Putamen (tissue), 1 donor: ENCODE measurements around the gene TBC1D19.
"Not testable (repeated sequence)": the region's sequence is repeated elsewhere in the genome, so short reads cannot be mapped to it uniquely, and the experiment has no call there.

Experiments used
- DNase-seq: peaks from one replicate; pipeline ENCODE4 v3.0.0-alpha.2; 2016; ENCODE audit warnings: low spot score

Gene TBC1D19

GRCh38 chr4:26596843-26597242, 13.0 kb downstream of the TBC1D19 start:
- DNase-seq, result no peak

- no peak for DNase-seq
Observed at GRCh38 chr4:26601204-26601603, 17.3 kb downstream of the TBC1D19 start.

GRCh38 chr4:26607776-26608175, 23.9 kb downstream of the TBC1D19 start:
- no peak for DNase-seq

GRCh38 chr4:26609391-26609790, 25.5 kb downstream of the TBC1D19 start:
- no peak for DNase-seq

- DNase-seq, result no peak
Observed at GRCh38 chr4:26609868-26610267, 26.0 kb downstream of the TBC1D19 start.

- DNase-seq, result no peak
Observed at GRCh38 chr4:26611372-26611771, 27.5 kb downstream of the TBC1D19 start.

- DNase-seq, result no peak
Observed at GRCh38 chr4:26611885-26612284, 28.0 kb downstream of the TBC1D19 start.

GRCh38 chr4:26613237-26613636, 29.4 kb downstream of the TBC1D19 start:
- no peak for DNase-seq

GRCh38 chr4:26613735-26614134, 29.9 kb downstream of the TBC1D19 start:
- no peak for DNase-seq

GRCh38 chr4:26619784-26620183, 35.9 kb downstream of the TBC1D19 start:
- DNase-seq, result no peak

GRCh38 chr4:26621366-26621765, 37.5 kb downstream of the TBC1D19 start:
- no peak for DNase-seq

GRCh38 chr4:26622913-26623312, 39.0 kb downstream of the TBC1D19 start:
- DNase-seq, result no peak

GRCh38 chr4:26626658-26627057, 42.8 kb downstream of the TBC1D19 start:
- not testable (repeated sequence) for DNase-seq

- no peak for DNase-seq
Observed at GRCh38 chr4:26632916-26633315, 49.0 kb downstream of the TBC1D19 start.

GRCh38 chr4:26634237-26634636, 50.4 kb downstream of the TBC1D19 start:
- no peak for DNase-seq

- no peak for DNase-seq
Observed at GRCh38 chr4:26636458-26636857, 52.6 kb downstream of the TBC1D19 start.

GRCh38 chr4:26640639-26641038, 56.8 kb downstream of the TBC1D19 start:
- DNase-seq, result not testable (repeated sequence)

- DNase-seq, result no peak
Observed at GRCh38 chr4:26647523-26648224, 63.8 kb downstream of the TBC1D19 start.

GRCh38 chr4:26648260-26648659, 64.4 kb downstream of the TBC1D19 start:
- DNase-seq, result no peak

- DNase-seq, result no peak
Observed at GRCh38 chr4:26660261-26660660, 76.4 kb downstream of the TBC1D19 start.

- DNase-seq, result no peak
Observed at GRCh38 chr4:26663888-26664287, 80.0 kb downstream of the TBC1D19 start.

GRCh38 chr4:26670903-26671537, 87.1 kb downstream of the TBC1D19 start:
- no peak for DNase-seq

- not testable (repeated sequence) for DNase-seq
Observed at GRCh38 chr4:26679040-26679695, 95.3 kb downstream of the TBC1D19 start.
